Naive thymus-derived CD4-positive, alpha-beta T cell (primary cell): ENCODE data around the gene KIAA1143. TPM values are rescaled to one million over a fixed set of nuclear protein-coding genes. Genes with fewer than 3 reads are reported as not detected.
A peak's percentile ranks its signal among the peaks of the same experiment; 100 is the strongest.

ENCODE experiments used
- ATAC-seq: fragments of 150-1000 bp; cut with Tn5 transposase; 2 replicates; pipeline ENCODE4 v1.10.0; 2021; ENCODE audit warnings: mild to moderate bottlenecking, moderate library complexity
- CTCF ChIA-PET: fragments of 350-600 bp; sonication (Branson Sonifier 250); formaldehyde crosslinking; loops from one replicate; lab custom pipeline; 2021; ENCODE audit warnings: antibody characterized with exemption; lab: Charles Lee
- POLR2A ChIA-PET: fragments of 350-600 bp; sonication (Branson Sonifier 250); formaldehyde crosslinking; loops from one replicate; lab custom pipeline; 2021; ENCODE audit warnings: antibody characterized with exemption, inconsistent platforms; lab: Charles Lee
- DNase-seq, 9 donors: peaks; one replicate each; pipeline versions ENCODE4 v3.0.0 to v3.0.0-alpha.2; 2020 to 2022; ENCODE audit warnings: mixed read lengths in 1 of 9
- H3K27ac ChIP-seq: one replicate; pipeline ENCODE4 v1.7.0; 2013; ENCODE audit warnings: mild to moderate bottlenecking, low read depth, low read length, moderate library complexity
- H3K27me3 ChIP-seq, 2 donors: one replicate each; pipeline ENCODE4 v1.7.0; 2013; ENCODE audit warnings: low read length in 2 of 2, mild to moderate bottlenecking in 2 of 2, moderate library complexity in 2 of 2; ENCODE audit not compliant: control insufficient read depth in 2 of 2, insufficient read depth in 2 of 2
- H3K36me3 ChIP-seq, 3 experiments: 1 replicate in 2 of 3; 2 replicates in 1 of 3; pipeline ENCODE4 v1.7.0; 2013; ENCODE audit warnings: low read length in 3 of 3, mild to moderate bottlenecking in 3 of 3, moderate library complexity in 1 of 3; ENCODE audit not compliant: insufficient read depth in 3 of 3, control insufficient read depth in 2 of 3
- H3K4me1 ChIP-seq, 2 donors: one replicate each; pipeline ENCODE4 v1.7.0; 2013; ENCODE audit warnings: low read length in 2 of 2, mild to moderate bottlenecking in 2 of 2, moderate library complexity in 1 of 2; ENCODE audit not compliant: control insufficient read depth in 2 of 2, insufficient read depth in 2 of 2
- H3K4me3 ChIP-seq: 2 replicates; pipeline ENCODE4 v1.7.0; 2013; ENCODE audit warnings: mild to moderate bottlenecking, low read length
- H3K9me3 ChIP-seq, 3 experiments: 1 replicate in 2 of 3; 2 replicates in 1 of 3; pipeline ENCODE4 v1.7.0; 2013; ENCODE audit warnings: low read length in 3 of 3; ENCODE audit not compliant: control insufficient read depth in 2 of 3
- H3K27ac Mint-ChIP-seq, 9 donors: one replicate each; pipeline ENCODE4 v1.8.0; 2020 to 2022; ENCODE audit warnings: mixed read lengths in 9 of 9, mild to moderate bottlenecking in 8 of 9, moderate library complexity in 5 of 9, inconsistent platforms in 2 of 9
- H3K27me3 Mint-ChIP-seq, 5 donors: one replicate each; pipeline ENCODE4 v1.8.0; 2021 to 2022; ENCODE audit warnings: mixed read lengths in 5 of 5, mild to moderate bottlenecking in 1 of 5
- H3K36me3 Mint-ChIP-seq, 5 donors: one replicate each; pipeline ENCODE4 v1.8.0; 2020 to 2022; ENCODE audit warnings: mixed read lengths in 5 of 5, mild to moderate bottlenecking in 3 of 5, inconsistent platforms in 1 of 5
- H3K4me1 Mint-ChIP-seq, 7 donors: one replicate each; pipeline ENCODE4 v1.8.0; 2020 to 2022; ENCODE audit warnings: mixed read lengths in 7 of 7, mild to moderate bottlenecking in 3 of 7, inconsistent platforms in 1 of 7
- H3K4me3 Mint-ChIP-seq, 10 donors: one replicate each; pipeline ENCODE4 v1.8.0; 2020 to 2022; ENCODE audit warnings: mild to moderate bottlenecking in 10 of 10, mixed read lengths in 10 of 10, moderate library complexity in 6 of 10, inconsistent platforms in 2 of 10
- H3K9me3 Mint-ChIP-seq, 11 donors: one replicate each; pipeline ENCODE4 v1.8.0; 2020 to 2022; ENCODE audit warnings: mixed read lengths in 11 of 11, mild to moderate bottlenecking in 4 of 11, inconsistent platforms in 1 of 11, moderate library complexity in 1 of 11
- intact Hi-C, 2 donors: fragments of 100-400 bp; cut with micrococcal nuclease; formaldehyde crosslinking; loops; one replicate each; pipeline ENCODE4 v1.15.1; 2023
- polyA plus RNA-seq, 2 donors: library from polyadenylated mRNA; unstranded; fragments of 300-500 nt; fragmentation: Illumina TruSeq; gene quantifications; one replicate each; pipeline ENCODE4 v1.2.3, GENCODE V29; 2021
- total RNA-seq, 6 experiments: library from RNA in 5 of 6; stranded (reverse) in 5 of 6; gene quantifications; 1 replicate in 5 of 6; 2 replicates in 1 of 6; pipeline ENCODE4 v1.2.3 and lab custom pipeline; 2021 to 2026

KIAA1143 gene
- total RNA-seq (10 to 100 TPM; 17.5 to 44.4 (median 39.8) TPM), polyA plus RNA-seq (10 to 100 TPM; 22.3 to 28.4 TPM), total RNA-seq (lab: John Stamatoyannopoulos, UW) (24.6 reads per million, percentile 55 among the genes with 10 or more reads in this experiment)

DNA sequence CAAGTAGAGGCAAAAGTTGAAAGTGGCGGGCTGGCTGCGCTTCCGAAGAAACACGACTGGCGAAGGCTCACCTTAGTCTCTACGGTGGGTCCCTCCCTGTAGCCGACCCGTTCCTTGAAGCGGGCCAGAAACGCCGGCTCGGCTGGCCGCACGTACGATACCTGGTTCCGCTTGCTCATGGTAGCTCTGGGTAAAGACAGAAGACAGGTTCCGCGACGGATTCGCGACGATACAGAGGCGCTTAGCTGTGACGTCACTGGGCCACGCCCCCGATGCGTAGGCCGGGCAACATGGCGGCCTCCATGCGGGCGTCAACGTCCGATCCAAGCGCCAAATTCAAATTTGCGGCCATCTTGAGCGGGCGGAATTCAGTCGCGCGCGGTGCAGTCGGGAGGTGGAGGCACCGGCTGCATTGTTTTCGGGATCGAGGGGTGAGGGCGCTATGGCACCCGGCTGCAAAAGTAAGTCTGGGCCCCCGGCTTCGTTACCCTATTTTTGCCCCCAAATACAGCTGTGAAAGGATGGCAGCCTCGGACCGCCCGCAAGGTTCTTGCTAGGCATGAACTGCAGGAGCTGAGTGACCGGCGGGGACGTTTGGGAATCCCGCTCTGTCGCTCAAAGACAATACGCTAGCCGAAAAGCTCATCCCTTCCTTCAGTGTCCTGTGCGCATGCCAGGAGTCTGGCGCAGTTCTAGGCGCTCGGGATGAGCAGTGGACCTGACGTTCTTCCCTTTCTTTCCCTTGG lies at the start of gene KIAA1143, which contains the start of gene KIF15:
KIAA1143 (minus strand) TSS at position 196 of the 746 bp plus-strand sequence; CDS start at position 179, 17 bp downstream.
KIF15 (plus strand) TSS at position 371 of the 746 bp plus-strand sequence; CDS start at position 443, 72 bp downstream.
- POLR2A ChIA-PET, result interaction anchor here (0.6 to 3.6 kb wide), 6 partner anchors 14 to 423 kb away, joined by 4 to 30 read pairs (median 6); partner anchors contain the start of genes TCAIM and ZNF501
- H3K4me1 Mint-ChIP-seq, result peaks cover 16 to 51% (median 42%) of the 10 kb centered on the region in 7 donors
- CTCF ChIA-PET, result interaction anchor here (0.9 to 1.3 kb wide), 3 partner anchors 153 to 228 kb away, joined by 3 to 4 read pairs (median 3); no protein-coding TSS in a partner anchor
- peak within 1 kb of the TSS; percentile 80 to 96 (median 92) for H3K27ac Mint-ChIP-seq
- peaks cover 0 to 8% (median 0%) of the 10 kb centered on the region in 3 experiments for H3K36me3 ChIP-seq
- peaks cover 0 to 6% of the 10 kb centered on the region in 2 donors for H3K4me1 ChIP-seq
- H3K27me3 ChIP-seq, result no peaks in the 10 kb centered on the region
- H3K4me3 Mint-ChIP-seq, result peak within 1 kb of the TSS; percentile 86 to 94 (median 90)
- H3K9me3 Mint-ChIP-seq, result peaks cover 9 to 46% (median 21%) of the 10 kb centered on the region in 11 donors
- DNase-seq (peak; percentile 92 to 98 (median 94)), ATAC-seq (peak; percentile 100)
- H3K4me3 ChIP-seq, result peak within 1 kb of the TSS; percentile 99
- intact Hi-C loops, result loop anchor here (1.0 to 5.0 kb wide), 16 partner anchors 32 to 1069 kb away; partner anchors contain the start of genes EXOSC7 (in 2 of the 2), TCAIM (in 2 of the 2), TMEM42 (in 2 of the 2) and ZDHHC3 (in 2 of the 2)
- peaks cover 0 to 3% (median 0%) of the 10 kb centered on the region in 5 donors for H3K27me3 Mint-ChIP-seq
- H3K36me3 Mint-ChIP-seq, result peaks cover 15 to 66% (median 28%) of the 10 kb centered on the region in 5 donors
- H3K9me3 ChIP-seq, result peaks cover 0 to 3% (median 0%) of the 10 kb centered on the region in 3 experiments
- H3K27ac ChIP-seq, result peak within 1 kb of the TSS; percentile 82

DNA sequence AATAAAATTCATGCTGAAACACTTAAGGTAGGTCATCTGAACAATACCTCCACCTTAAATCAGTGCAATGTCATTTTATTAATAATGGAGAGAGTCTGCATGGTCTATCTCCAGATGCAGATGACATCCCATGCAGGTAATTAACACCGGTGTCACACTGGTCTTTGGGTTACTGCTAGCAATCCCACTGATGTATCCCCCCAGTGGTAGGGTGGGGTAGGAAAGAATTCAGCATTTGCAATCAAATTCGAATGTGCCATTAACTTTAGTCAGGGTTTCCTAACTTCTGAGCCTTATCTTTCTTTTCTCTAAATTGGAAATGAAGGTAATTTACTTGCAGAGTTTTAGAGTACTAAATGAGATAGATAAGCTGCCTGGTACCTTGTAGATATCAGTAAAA lies 44.5 kb upstream of the KIAA1143 start:
- Mint-ChIP-seq H3K4me3 (no peak overlapping the region), H3K27me3 (no peaks in the 10 kb centered on the region), H3K36me3 (peaks cover 0 to 25% (median 0%) of the 10 kb centered on the region in 5 donors), H3K9me3 (no peaks in the 10 kb centered on the region), H3K4me1 (no peaks in the 10 kb centered on the region), H3K27ac (no peak overlapping the region)
- DNase-seq, result no peak
- Histone ChIP-seq H3K4me1 (no peaks in the 10 kb centered on the region), H3K27me3 (no peaks in the 10 kb centered on the region), H3K27ac (no peak overlapping the region), H3K36me3 (no peaks in the 10 kb centered on the region), H3K9me3 (no peaks in the 10 kb centered on the region), H3K4me3 (no peak overlapping the region)
- no peak for ATAC-seq
- ChIA-PET POLR2A (no interaction called here), CTCF (no interaction called here)
- intact Hi-C loops, result no loop called here

GRCh38 chr3:44803298-44803697 lies 41.9 kb upstream of the KIAA1143 start:
- POLR2A ChIA-PET, result no interaction called here
- Histone ChIP-seq H3K4me1 (no peaks in the 10 kb centered on the region), H3K27me3 (no peaks in the 10 kb centered on the region), H3K9me3 (no peaks in the 10 kb centered on the region), H3K27ac (no peak overlapping the region), H3K36me3 (no peaks in the 10 kb centered on the region), H3K4me3 (no peak overlapping the region)
- intact Hi-C loops, result no loop called here
- DNase-seq (no peak), ATAC-seq (no peak)
- H3K4me3 Mint-ChIP-seq, result no peak overlapping the region
- no peaks in the 10 kb centered on the region for H3K4me1 Mint-ChIP-seq
- H3K27me3 Mint-ChIP-seq, result no peaks in the 10 kb centered on the region
- H3K9me3 Mint-ChIP-seq, result no peaks in the 10 kb centered on the region
- peaks cover 0 to 19% (median 0%) of the 10 kb centered on the region in 5 donors for H3K36me3 Mint-ChIP-seq
- CTCF ChIA-PET, result no interaction called here
- no peak overlapping the region for H3K27ac Mint-ChIP-seq

GRCh38 chr3:44802011-44802410 lies 40.6 kb upstream of the KIAA1143 start:
- ChIA-PET POLR2A (no interaction called here), CTCF (no interaction called here)
- H3K27me3 ChIP-seq, result no peaks in the 10 kb centered on the region
- Mint-ChIP-seq H3K4me1 (no peaks in the 10 kb centered on the region), H3K9me3 (no peaks in the 10 kb centered on the region), H3K4me3 (no peak overlapping the region), H3K27ac (no peak overlapping the region), H3K36me3 (peaks cover 0 to 17% (median 0%) of the 10 kb centered on the region in 5 donors), H3K27me3 (no peaks in the 10 kb centered on the region)
- intact Hi-C loops, result no loop called here
- H3K27ac ChIP-seq, result no peak overlapping the region
- H3K4me1 ChIP-seq, result no peaks in the 10 kb centered on the region
- DNase-seq, result no peak
- no peaks in the 10 kb centered on the region for H3K36me3 ChIP-seq
- ATAC-seq, result no peak
- H3K9me3 ChIP-seq, result no peaks in the 10 kb centered on the region
- no peak overlapping the region for H3K4me3 ChIP-seq

- H3K27me3 ChIP-seq, result no peaks in the 10 kb centered on the region
- no peaks in the 10 kb centered on the region for H3K36me3 ChIP-seq
- no peak overlapping the region for H3K4me3 ChIP-seq
- Mint-ChIP-seq H3K4me1 (no peaks in the 10 kb centered on the region), H3K27me3 (no peaks in the 10 kb centered on the region), H3K9me3 (no peaks in the 10 kb centered on the region), H3K36me3 (peaks cover 0 to 24% (median 0%) of the 10 kb centered on the region in 5 donors), H3K4me3 (no peak overlapping the region), H3K27ac (no peak overlapping the region)
- ChIA-PET POLR2A (no interaction called here), CTCF (no interaction called here)
- DNase-seq, result no peak
- intact Hi-C loops, result no loop called here
- no peaks in the 10 kb centered on the region for H3K9me3 ChIP-seq
- H3K27ac ChIP-seq, result no peak overlapping the region
- no peaks in the 10 kb centered on the region for H3K4me1 ChIP-seq
- no peak for ATAC-seq
These were observed 33.8 kb upstream of the KIAA1143 start for GRCh38 chr3:44795197-44795596.

- POLR2A ChIA-PET, result no interaction called here
- DNase-seq, result no peak
These were observed 21.5 kb upstream of the KIAA1143 start for GRCh38 chr3:44782891-44783290.

More at GRCh38 chr3:44782891-44783290, 21.5 kb upstream of the KIAA1143 start:
- no peaks in the 10 kb centered on the region for H3K4me1 Mint-ChIP-seq
- CTCF ChIA-PET, result no interaction called here
- Histone ChIP-seq H3K9me3 (no peaks in the 10 kb centered on the region), H3K27me3 (no peaks in the 10 kb centered on the region), H3K4me1 (no peaks in the 10 kb centered on the region), H3K36me3 (no peaks in the 10 kb centered on the region), H3K27ac (no peak overlapping the region), H3K4me3 (no peak overlapping the region)
- H3K27ac Mint-ChIP-seq, result no peak overlapping the region
- H3K9me3 Mint-ChIP-seq, result no peaks in the 10 kb centered on the region
- H3K27me3 Mint-ChIP-seq, result no peaks in the 10 kb centered on the region
- no peak for ATAC-seq
- intact Hi-C loops, result no loop called here
- no peak overlapping the region for H3K4me3 Mint-ChIP-seq
- H3K36me3 Mint-ChIP-seq, result peaks cover 0 to 41% (median 0%) of the 10 kb centered on the region in 5 donors
